HL-60 (cell line): ENCODE results near the gene IFITM5.

Experiments used
- DNase-seq, 2 experiments: peaks; one replicate each; pipeline ENCODE4 v3.0.0-alpha.2; 2010 to 2020; ENCODE audit warnings: low read depth in 1 of 2, low spot score in 1 of 2
- H3K27ac ChIP-seq: fragments of 250-450 bp; sonication (Bioruptor Pico); replicated peaks from 2 replicates; pipeline ENCODE4 v1.5.1; 2020; ENCODE audit warnings: mild to moderate bottlenecking, moderate library complexity
- H3K27me3 ChIP-seq: fragments of 250-450 bp; sonication (Bioruptor Pico); 2 replicates; pipeline ENCODE4 v1.5.1; 2021; ENCODE audit warnings: mild to moderate bottlenecking, moderate library complexity; ENCODE audit not compliant: insufficient read depth, poor library complexity, severe bottlenecking
- H3K4me3 ChIP-seq: replicated peaks from 2 replicates; pipeline ENCODE4 v1.5.1; 2011; ENCODE audit warnings: mild to moderate bottlenecking, control low read depth, low read length; ENCODE audit not compliant: insufficient read depth
- GABPA ChIP-seq: IDR thresholded peaks from 2 replicates; pipeline ENCODE4 v1.6.1; 2012; ENCODE audit warnings: low read depth
- POLR2AphosphoS5 ChIP-seq: IDR thresholded peaks from 2 replicates; pipeline ENCODE4 v1.6.1; 2012; ENCODE audit warnings: low read depth
- SPI1 ChIP-seq: IDR thresholded peaks from 2 replicates; pipeline ENCODE4 v1.6.1; 2012; ENCODE audit warnings: low read depth, mild to moderate bottlenecking, borderline replicate concordance
- TF ChIP-seq, protein P1 (sequence below): IDR thresholded peaks from one replicate; pipeline ENCODE4 v1.5.1; 2011; ENCODE audit warnings: low read length, control low read depth, inconsistent platforms; ENCODE audit not compliant: insufficient read depth
- TF ChIP-seq, protein P2 (sequence below): IDR thresholded peaks from 2 replicates; pipeline ENCODE4 v1.6.1; 2012; ENCODE audit warnings: low read depth; ENCODE audit not compliant: insufficient replicate concordance

The IFITM5 gene

DNA sequence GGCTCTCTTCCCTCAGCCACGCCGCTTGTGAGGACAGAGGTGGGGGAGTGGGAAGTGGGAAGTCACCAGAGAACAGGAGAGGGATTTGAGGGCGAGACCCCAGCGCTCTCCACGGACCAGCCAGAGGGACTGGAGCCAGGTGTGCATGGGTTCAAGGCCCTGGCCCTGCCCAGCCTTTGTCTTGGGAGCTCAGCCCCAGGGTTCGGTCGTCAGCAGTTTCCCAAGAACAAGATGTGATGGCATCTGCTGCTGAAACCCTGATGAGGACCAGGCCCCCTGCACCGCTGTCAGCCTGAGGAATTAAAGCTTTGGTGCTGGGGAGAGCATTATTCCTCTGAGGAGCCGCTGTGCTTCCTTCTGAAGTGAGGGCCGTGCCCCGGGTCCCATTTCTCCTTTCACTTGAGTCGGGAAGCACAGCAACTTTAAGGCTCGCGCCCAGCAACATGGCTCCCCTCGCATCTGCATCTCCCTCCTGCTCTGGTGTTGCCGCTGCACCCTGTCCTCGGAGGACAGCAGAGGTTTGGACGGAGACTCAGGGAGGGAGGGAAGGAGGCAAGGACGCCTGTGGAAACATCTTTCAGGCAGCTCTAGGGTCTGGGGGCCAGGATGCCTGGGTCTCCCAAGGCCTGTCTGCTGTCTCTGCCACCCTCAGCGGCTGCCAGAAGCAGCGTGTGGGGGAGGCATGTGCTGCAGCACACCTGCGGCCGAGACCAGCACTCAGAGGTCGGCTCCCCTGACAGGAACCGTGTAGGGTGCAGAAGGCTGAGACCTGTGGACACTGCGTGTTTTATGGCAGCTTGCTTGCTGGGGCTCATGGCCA is 3.8 kb downstream of the IFITM5 start:
- Histone ChIP-seq H3K27me3 (no peaks in the 10 kb centered on the region), H3K27ac (no peak overlapping the region), H3K4me3 (no peak overlapping the region)
- DNase-seq = no peak
- TF ChIP-seq GABPA = no peak
- no peak for TF ChIP-seq SPI1
- TF ChIP-seq, protein P1, sequence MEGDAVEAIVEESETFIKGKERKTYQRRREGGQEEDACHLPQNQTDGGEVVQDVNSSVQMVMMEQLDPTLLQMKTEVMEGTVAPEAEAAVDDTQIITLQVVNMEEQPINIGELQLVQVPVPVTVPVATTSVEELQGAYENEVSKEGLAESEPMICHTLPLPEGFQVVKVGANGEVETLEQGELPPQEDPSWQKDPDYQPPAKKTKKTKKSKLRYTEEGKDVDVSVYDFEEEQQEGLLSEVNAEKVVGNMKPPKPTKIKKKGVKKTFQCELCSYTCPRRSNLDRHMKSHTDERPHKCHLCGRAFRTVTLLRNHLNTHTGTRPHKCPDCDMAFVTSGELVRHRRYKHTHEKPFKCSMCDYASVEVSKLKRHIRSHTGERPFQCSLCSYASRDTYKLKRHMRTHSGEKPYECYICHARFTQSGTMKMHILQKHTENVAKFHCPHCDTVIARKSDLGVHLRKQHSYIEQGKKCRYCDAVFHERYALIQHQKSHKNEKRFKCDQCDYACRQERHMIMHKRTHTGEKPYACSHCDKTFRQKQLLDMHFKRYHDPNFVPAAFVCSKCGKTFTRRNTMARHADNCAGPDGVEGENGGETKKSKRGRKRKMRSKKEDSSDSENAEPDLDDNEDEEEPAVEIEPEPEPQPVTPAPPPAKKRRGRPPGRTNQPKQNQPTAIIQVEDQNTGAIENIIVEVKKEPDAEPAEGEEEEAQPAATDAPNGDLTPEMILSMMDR = no peak
- TF ChIP-seq POLR2AphosphoS5 = no peak
- TF ChIP-seq, protein P2, sequence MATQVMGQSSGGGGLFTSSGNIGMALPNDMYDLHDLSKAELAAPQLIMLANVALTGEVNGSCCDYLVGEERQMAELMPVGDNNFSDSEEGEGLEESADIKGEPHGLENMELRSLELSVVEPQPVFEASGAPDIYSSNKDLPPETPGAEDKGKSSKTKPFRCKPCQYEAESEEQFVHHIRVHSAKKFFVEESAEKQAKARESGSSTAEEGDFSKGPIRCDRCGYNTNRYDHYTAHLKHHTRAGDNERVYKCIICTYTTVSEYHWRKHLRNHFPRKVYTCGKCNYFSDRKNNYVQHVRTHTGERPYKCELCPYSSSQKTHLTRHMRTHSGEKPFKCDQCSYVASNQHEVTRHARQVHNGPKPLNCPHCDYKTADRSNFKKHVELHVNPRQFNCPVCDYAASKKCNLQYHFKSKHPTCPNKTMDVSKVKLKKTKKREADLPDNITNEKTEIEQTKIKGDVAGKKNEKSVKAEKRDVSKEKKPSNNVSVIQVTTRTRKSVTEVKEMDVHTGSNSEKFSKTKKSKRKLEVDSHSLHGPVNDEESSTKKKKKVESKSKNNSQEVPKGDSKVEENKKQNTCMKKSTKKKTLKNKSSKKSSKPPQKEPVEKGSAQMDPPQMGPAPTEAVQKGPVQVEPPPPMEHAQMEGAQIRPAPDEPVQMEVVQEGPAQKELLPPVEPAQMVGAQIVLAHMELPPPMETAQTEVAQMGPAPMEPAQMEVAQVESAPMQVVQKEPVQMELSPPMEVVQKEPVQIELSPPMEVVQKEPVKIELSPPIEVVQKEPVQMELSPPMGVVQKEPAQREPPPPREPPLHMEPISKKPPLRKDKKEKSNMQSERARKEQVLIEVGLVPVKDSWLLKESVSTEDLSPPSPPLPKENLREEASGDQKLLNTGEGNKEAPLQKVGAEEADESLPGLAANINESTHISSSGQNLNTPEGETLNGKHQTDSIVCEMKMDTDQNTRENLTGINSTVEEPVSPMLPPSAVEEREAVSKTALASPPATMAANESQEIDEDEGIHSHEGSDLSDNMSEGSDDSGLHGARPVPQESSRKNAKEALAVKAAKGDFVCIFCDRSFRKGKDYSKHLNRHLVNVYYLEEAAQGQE = no peak

DNA sequence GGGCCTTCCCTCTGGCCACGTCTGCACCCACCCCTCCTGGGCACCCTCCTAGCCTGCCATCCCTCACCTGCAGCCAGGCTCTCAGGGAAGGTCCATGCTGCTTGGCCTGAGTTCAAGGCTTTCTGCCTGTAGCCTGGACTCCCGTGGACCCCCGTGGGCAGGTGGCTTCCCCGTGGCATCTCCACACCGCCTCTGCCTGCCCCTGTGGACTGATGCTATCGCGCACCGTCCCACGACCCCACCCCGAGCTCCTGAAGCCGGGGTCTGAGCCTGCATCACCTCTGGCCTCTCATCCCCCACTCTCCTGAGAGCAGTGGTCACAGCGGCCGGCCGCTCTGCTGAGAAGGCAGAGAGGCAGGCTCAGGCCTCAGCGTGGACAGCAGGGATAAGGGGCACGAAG is 4.5 kb downstream of the IFITM5 start:
- no peak overlapping the region for H3K27ac ChIP-seq
- no peak for DNase-seq

DNA sequence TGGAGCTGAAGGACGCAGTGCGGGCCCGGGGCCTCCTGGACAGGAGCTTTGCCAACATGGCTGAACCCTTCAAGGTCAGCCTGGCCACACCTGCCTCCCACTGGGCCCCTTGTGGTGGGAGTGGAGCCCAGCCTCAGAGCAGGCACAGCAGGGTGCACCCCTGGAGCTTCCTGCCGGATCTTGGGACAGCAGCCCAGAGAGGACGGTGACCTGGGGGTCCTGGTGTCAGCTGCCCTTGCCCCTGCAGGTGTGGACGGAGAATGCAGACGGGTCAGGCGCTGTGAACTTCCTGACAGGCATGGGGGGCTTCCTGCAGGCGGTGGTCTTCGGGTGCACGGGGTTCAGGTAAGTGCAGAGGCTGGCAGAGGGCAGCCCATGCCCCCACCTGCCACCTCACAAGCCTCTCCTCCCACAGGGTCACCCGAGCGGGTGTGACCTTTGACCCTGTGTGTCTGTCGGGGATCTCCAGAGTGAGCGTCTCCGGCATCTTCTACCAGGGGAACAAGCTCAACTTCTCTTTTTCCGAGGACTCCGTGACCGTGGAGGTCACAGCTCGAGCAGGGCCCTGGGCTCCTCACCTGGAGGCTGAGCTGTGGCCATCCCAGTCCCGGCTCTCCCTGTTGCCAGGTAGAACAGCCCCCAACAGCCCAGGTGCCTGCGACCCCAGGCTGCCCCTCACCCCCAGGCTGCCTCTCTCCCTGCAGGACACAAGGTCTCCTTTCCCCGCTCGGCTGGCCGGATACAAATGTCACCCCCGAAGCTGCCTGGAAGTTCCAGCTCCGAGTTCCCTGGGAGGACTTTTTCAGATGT is 5.3 kb downstream of the IFITM5 start:
- no peak overlapping the region for H3K27ac ChIP-seq
- no peak overlapping the region for H3K4me3 ChIP-seq
- H3K27me3 ChIP-seq = no peaks in the 10 kb centered on the region
- no peak for DNase-seq
- TF ChIP-seq, protein P1 = no peak
- TF ChIP-seq GABPA (no peak), SPI1 (no peak), POLR2AphosphoS5 (no peak)
- TF ChIP-seq, protein P2 = no peak

More for the DNA sequence above, 4.5 kb downstream of the IFITM5 start:
- Histone ChIP-seq H3K4me3 (no peak overlapping the region), H3K27me3 (no peaks in the 10 kb centered on the region)
- TF ChIP-seq, protein P1 = no peak
- TF ChIP-seq SPI1 = no peak
- TF ChIP-seq POLR2AphosphoS5 = no peak
- no peak for TF ChIP-seq GABPA
- TF ChIP-seq, protein P2 = no peak
